HG03097 (cell line): Measurements from ENCODE around the gene CD82.

Experiments used
- ATAC-seq: cut with Tn5 transposase; IDR thresholded peaks from one replicate; pipeline ENCODE4 v1.9.1; 2021; ENCODE audit not compliant: unreplicated experiment, low FRiP score

Gene CD82, protein sequence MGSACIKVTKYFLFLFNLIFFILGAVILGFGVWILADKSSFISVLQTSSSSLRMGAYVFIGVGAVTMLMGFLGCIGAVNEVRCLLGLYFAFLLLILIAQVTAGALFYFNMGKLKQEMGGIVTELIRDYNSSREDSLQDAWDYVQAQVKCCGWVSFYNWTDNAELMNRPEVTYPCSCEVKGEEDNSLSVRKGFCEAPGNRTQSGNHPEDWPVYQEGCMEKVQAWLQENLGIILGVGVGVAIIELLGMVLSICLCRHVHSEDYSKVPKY

DNA sequence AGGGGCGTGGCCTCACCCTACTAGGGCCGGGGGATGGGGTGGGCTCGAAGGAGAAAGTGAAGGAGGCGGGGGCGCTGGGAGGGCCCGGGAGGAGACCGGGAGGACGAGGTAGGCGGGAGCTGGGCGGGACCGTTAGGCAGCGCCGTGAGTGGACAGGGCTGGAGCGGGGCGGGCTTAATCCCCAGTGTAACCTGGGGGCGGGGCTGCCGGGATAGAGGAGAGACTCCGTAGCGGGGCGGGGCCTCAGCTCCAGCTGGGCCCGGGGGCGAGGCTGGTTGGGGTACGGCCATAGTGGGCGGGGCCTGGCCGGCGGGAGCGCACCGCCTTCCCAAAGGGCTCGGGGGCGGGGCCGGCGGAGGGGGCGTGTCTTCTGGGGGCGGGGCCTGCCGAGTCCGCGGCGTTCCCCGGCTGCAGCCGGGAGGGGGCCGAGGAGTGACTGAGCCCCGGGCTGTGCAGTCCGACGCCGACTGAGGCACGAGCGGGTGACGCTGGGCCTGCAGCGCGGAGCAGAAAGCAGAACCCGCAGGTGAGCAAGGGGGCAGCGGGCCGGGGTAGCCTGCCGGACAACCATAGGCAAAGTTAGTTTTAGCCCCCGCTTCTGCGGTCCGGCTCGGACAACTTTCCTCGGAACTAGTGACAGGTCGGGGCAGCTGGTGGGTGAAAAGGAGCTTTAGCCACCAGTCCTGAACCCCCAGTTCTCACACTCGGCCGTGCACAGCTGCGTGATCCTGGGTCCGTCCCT lies at the start of gene CD82:
Gene CD82, plus strand, starts transcription at position 453 of the 742 bp plus-strand sequence. CDS start 29,000 bp downstream, outside the sequence.
- peak; percentile 72 for ATAC-seq

DNA sequence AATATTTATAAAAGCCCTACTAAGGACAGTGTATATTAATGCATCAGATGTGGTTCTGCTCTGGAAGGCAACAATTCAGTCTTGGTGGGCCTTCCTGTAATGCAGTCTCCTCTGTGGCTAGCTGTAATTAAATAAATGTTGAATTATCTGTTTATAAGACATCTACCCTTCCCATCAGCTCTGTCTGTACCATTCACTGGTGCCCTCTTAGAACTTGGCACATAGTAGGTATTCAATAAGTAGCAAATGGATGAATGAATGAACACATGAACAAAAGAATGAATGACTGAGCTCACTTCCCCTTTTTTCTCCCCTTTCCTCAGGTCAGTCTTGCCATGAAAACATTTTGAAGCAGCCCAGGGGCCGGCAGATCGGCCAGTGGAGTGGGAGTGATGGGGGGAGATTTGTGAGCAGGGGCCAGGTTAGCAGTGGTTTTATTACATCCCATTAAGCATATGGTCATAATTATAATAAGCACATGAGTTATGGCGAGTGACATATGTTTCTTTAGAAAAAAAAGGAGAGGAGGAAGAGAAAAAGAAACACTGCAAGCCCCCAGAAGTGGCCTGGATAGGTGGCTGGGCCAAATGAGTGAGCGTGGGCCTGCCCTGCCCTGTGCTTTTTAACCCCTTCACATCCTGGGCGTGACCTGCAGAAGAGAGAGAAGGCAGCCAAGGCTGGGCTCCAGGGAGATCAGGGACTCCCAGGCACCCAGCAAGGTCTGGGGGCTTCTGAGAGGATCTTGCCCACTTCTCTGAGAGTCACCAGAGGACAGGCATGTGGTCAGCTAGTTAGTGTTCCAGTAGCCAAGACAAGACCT lies 48.6 kb upstream of the CD82 start:
- ATAC-seq, result no peak

- ATAC-seq, result no peak
Measured at GRCh38 chr11:44517541-44517940, 47.9 kb upstream of the CD82 start.

GRCh38 chr11:44518968-44519550 lies 46.4 kb upstream of the CD82 start:
- no peak for ATAC-seq

- no peak for ATAC-seq
Measured at GRCh38 chr11:44519989-44520737, 45.3 kb upstream of the CD82 start.

DNA sequence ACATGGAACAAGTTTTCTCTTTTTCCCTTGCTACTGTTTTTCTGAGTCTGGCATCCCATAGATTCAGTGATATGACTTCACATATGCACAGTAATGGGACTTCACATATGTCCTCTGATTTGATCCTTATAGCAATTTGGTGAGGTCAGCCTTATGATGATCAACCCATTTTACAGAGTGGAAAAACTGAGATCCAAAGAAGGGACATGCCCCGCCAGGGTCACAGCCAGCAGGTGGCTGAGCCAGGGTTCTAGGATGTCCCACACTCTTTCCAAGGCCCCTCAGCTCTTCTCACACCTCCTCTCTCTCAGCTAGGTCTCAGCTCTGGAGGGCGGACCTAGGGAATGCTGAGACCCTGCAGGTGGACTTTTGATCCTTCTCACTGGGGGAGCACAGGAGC lies 44.3 kb upstream of the CD82 start:
- ATAC-seq, result no peak

- ATAC-seq, result no peak
Measured at GRCh38 chr11:44522294-44522693, 43.2 kb upstream of the CD82 start.

- ATAC-seq, result no peak
Measured at GRCh38 chr11:44524346-44524745, 41.1 kb upstream of the CD82 start.

- no peak for ATAC-seq
Measured at GRCh38 chr11:44524751-44525201, 40.7 kb upstream of the CD82 start.

- ATAC-seq, result no peak
Measured at GRCh38 chr11:44525473-44526252, 39.8 kb upstream of the CD82 start.

- no peak for ATAC-seq
Measured at GRCh38 chr11:44526438-44526837, 39.0 kb upstream of the CD82 start.

- ATAC-seq, result no peak
Measured at GRCh38 chr11:44527476-44527875, 38.0 kb upstream of the CD82 start.

GRCh38 chr11:44528103-44528502 lies 37.4 kb upstream of the CD82 start:
- no peak for ATAC-seq

- no peak for ATAC-seq
Measured at GRCh38 chr11:44528581-44528980, 36.9 kb upstream of the CD82 start.

DNA sequence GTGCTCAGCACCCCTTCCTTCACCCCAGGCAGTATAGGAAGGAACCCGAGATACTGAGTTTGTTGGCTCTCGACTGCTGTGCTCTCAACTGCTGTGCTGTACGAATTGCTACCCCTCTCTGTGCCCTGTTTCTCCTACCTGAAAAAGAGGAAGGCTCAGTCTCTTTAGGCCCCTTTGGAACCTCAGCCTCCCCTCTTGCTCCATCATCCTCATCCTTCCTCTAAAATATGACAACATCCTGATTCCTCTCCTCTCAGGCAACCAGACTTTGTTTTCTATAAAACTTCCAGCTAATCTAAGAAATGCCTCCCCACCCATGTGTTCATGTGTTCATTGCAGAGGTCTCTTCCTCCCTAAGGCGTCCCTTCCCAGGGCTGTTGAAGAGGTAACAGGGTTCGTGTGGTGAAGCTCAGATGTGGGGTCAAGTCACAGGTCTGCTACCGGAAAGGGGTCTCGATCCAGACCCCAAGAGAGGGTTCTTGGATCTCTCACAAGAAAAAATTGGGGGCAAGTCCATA lies 35.5 kb upstream of the CD82 start:
- no peak for ATAC-seq

DNA sequence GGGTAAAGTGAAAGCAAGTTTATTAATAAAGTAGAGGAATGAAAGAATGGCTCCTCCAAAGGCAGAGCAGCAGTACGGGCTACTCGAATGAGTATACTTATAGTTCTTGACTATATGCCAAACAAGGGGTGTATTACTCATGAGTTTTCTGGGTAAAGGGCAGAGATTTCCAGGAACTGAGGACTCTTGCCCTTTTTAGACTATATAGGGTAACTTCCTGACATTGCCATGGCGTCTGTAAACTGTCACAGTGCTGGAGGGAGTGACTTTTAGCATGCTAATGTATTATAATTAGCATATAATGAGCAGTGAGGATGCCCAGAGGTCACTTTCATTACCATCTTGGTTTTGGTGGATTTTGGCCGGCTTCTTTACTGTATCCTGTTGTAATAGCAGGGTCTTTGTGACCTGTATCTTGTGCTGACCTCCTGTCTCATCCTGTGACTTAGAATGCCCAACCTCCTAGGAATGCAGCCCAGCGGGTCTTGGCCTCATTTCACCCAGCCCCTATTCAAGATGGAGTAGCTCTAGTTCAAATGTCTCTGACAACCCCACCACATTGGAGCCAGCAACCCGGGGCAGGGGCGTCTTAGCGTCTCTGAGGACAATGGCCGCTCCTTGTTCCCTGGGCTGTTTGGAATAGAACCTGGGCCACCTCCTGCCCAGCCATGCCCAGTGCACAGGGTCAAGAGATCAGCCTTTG lies 34.9 kb upstream of the CD82 start:
- no peak for ATAC-seq

- ATAC-seq, result no peak
Measured at GRCh38 chr11:44531116-44531504, 34.4 kb upstream of the CD82 start.

- no peak for ATAC-seq
Measured at GRCh38 chr11:44531636-44532035, 33.8 kb upstream of the CD82 start.

GRCh38 chr11:44532809-44533208 lies 32.7 kb upstream of the CD82 start:
- ATAC-seq, result no peak
